ENCODE results near the gene TMEM117. TPM values are rescaled to one million over a fixed set of nuclear protein-coding genes. Genes with fewer than 3 reads are reported as not detected.

TMEM117 gene
- polyA plus RNA-seq, 1 donor (not counting 4 experiments of a cell fraction or from before 2014, with no cell fraction given) = 8.5 TPM

- Histone ChIP-seq H3K27me3 (ENCODE audit: control insufficient read depth, extremely low read depth, insufficient read depth, low read length) (no peaks in the 10 kb centered on the region), H3K9ac (ENCODE audit: control insufficient read depth, extremely low read depth, insufficient read depth, low read length) (no peak overlapping the region), H3K27ac (ENCODE audit: control insufficient read depth, insufficient read depth, low read length) (no peak overlapping the region), H2AFZ (ENCODE audit: control insufficient read depth, low read length) (no peak overlapping the region), H4K20me1 (ENCODE audit: control insufficient read depth, extremely low read depth, insufficient read depth, low read length) (no peaks in the 10 kb centered on the region), H3K9me1 (ENCODE audit: control insufficient read depth, extremely low read depth, insufficient read depth, low read length) (no peaks in the 10 kb centered on the region), H3K9me3 (ENCODE audit: control insufficient read depth, low read depth, low read length) (no peaks in the 10 kb centered on the region), H3K4me2 (ENCODE audit: control insufficient read depth, extremely low read depth, insufficient read depth, low read depth, low read length) (no peak overlapping the region), H3K4me1 (ENCODE audit: control insufficient read depth, extremely low read depth, insufficient read depth, low read length) (peaks cover 17% of the 10 kb centered on the region), H3K4me3 (ENCODE audit: control insufficient read depth in 2 of 3, extremely low read depth in 1 of 3, insufficient read depth in 2 of 3, low read depth in 1 of 3, low read length in 3 of 3) (no peak overlapping the region), H3K79me2 (ENCODE audit: control insufficient read depth, insufficient read depth, low read length) (no peaks in the 10 kb centered on the region), H3K36me3 (ENCODE audit: control insufficient read depth in 2 of 2, extremely low read depth in 1 of 2, insufficient read depth in 2 of 2, low read length in 2 of 2) (no peaks in the 10 kb centered on the region)
- FAIRE-seq (peak; percentile 71), DNase-seq (ENCODE audit: low read depth, low spot score) (peak; percentile 50)
- dilution Hi-C loops (cut with MboI; ENCODE audit: extremely low pct_ligation_motif_present, low sequenced_read_pairs) = no loop called here
- no peak for TF ChIP-seq EZH2 (IDR thresholded peaks at IDR 0.05; ENCODE audit: low read length)
- TF ChIP-seq, protein P1, sequence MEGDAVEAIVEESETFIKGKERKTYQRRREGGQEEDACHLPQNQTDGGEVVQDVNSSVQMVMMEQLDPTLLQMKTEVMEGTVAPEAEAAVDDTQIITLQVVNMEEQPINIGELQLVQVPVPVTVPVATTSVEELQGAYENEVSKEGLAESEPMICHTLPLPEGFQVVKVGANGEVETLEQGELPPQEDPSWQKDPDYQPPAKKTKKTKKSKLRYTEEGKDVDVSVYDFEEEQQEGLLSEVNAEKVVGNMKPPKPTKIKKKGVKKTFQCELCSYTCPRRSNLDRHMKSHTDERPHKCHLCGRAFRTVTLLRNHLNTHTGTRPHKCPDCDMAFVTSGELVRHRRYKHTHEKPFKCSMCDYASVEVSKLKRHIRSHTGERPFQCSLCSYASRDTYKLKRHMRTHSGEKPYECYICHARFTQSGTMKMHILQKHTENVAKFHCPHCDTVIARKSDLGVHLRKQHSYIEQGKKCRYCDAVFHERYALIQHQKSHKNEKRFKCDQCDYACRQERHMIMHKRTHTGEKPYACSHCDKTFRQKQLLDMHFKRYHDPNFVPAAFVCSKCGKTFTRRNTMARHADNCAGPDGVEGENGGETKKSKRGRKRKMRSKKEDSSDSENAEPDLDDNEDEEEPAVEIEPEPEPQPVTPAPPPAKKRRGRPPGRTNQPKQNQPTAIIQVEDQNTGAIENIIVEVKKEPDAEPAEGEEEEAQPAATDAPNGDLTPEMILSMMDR (optimal IDR thresholded peaks at IDR 0.05 in 1 of 3, IDR thresholded peaks at IDR 0.05 in 1 of 3, conservative IDR thresholded peaks at IDR 0.05 in 1 of 3; ENCODE audit: extremely low read depth in 1 of 3, insufficient read depth in 2 of 3, low read length in 3 of 3) = no peak
These were observed 19.7 kb upstream of the TMEM117 start for GRCh38 chr12:43816168-43816567.

DNA sequence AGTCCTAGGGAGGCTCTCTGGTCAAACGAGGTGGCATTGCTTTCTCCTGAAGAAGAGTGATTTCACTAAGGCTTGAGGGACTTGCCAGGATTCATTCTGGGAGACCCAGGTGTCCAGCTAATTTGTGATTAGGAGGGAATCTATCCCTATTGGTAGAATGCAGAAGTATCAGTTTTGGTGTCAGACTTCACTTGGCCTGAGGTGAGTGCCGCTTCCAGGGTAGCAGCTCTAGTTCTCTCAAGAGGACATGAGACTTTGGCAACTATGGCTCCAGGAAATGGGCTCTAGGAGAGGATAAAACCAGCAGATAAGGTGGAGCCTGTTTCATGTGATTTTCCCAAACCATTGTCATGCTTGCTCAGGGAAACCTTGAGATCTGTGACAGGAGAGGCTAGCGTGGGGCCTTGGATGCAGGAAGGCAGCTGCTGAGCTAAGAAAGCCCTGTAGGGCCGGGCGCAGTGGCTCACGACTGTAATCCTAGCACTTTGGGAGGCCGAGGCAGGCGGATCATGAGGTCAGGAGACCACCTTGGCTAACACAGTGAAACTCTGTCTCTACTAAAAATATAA, 11.6 kb upstream of the TMEM117 start:
- TF ChIP-seq EZH2 (IDR thresholded peaks at IDR 0.05; ENCODE audit: low read length) = no peak
- TF ChIP-seq, protein P1 (optimal IDR thresholded peaks at IDR 0.05 in 1 of 3, IDR thresholded peaks at IDR 0.05 in 1 of 3, conservative IDR thresholded peaks at IDR 0.05 in 1 of 3; ENCODE audit: extremely low read depth in 1 of 3, insufficient read depth in 2 of 3, low read length in 3 of 3) = no peak
- dilution Hi-C loops (cut with MboI; ENCODE audit: extremely low pct_ligation_motif_present, low sequenced_read_pairs) = no loop called here
- FAIRE-seq (no peak), DNase-seq (ENCODE audit: low read depth, low spot score) (no peak)
- Histone ChIP-seq H3K4me2 (ENCODE audit: control insufficient read depth, extremely low read depth, insufficient read depth, low read depth, low read length) (no peak overlapping the region), H2AFZ (ENCODE audit: control insufficient read depth, low read length) (no peak overlapping the region), H3K27ac (ENCODE audit: control insufficient read depth, insufficient read depth, low read length) (no peak overlapping the region), H3K36me3 (ENCODE audit: control insufficient read depth in 2 of 2, extremely low read depth in 1 of 2, insufficient read depth in 2 of 2, low read length in 2 of 2) (no peaks in the 10 kb centered on the region), H3K27me3 (ENCODE audit: control insufficient read depth, extremely low read depth, insufficient read depth, low read length) (no peaks in the 10 kb centered on the region), H3K4me1 (ENCODE audit: control insufficient read depth, extremely low read depth, insufficient read depth, low read length) (peaks cover 4% of the 10 kb centered on the region), H4K20me1 (ENCODE audit: control insufficient read depth, extremely low read depth, insufficient read depth, low read length) (no peaks in the 10 kb centered on the region), H3K9me1 (ENCODE audit: control insufficient read depth, extremely low read depth, insufficient read depth, low read length) (no peaks in the 10 kb centered on the region), H3K9me3 (ENCODE audit: control insufficient read depth, low read depth, low read length) (no peaks in the 10 kb centered on the region), H3K4me3 (ENCODE audit: control insufficient read depth in 2 of 3, extremely low read depth in 1 of 3, insufficient read depth in 2 of 3, low read depth in 1 of 3, low read length in 3 of 3) (no peak overlapping the region), H3K9ac (ENCODE audit: control insufficient read depth, extremely low read depth, insufficient read depth, low read length) (no peak overlapping the region), H3K79me2 (ENCODE audit: control insufficient read depth, insufficient read depth, low read length) (no peaks in the 10 kb centered on the region)

All from keratinocyte (primary cell).